ENCODE results near the gene KBTBD2. TPM values are rescaled to one million over a fixed set of nuclear protein-coding genes. Genes with fewer than 3 reads are reported as not detected.
"Not testable (repeated sequence)": the region's sequence is repeated elsewhere in the genome, so short reads cannot be mapped to it uniquely, and the experiment has no call there.

KBTBD2 gene
- total RNA-seq, 1 experiment from 2014 or later = 16.3 TPM

DNA sequence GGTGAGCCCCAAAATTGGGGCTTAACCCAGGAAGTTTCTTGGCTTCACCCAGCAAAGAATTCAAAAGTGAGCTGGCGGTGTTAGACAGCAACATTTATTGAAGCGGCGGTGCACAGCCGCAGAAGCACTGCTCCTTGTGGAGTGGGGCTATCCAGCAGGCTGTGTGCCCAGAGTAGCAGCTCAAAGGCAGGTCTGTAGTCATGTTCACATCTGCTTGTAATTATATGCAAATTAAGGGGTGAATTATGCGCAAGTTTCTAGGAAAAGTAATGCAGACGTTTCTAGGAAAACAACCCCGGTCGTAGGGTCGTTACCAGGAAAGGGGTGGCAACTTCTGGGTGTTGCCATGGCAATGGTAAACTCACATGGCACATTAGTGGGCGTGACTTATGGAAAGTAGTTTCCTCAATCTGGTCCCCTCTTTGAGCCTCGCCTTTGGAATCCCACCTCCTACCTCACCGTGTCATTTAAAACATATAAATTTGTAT, 13.7 kb upstream of the KBTBD2 start:
- H3K27ac ChIP-seq (ENCODE audit: low read length) = no peak overlapping the region
- no peaks in the 10 kb centered on the region for H3K4me1 ChIP-seq (ENCODE audit: insufficient read depth, low read length)
- no peaks in the 10 kb centered on the region for H3K9me2 ChIP-seq (replicated peaks; ENCODE audit: low read length)
- H4K20me1 ChIP-seq (ENCODE audit: low read length) = no peaks in the 10 kb centered on the region
- H3K4me2 ChIP-seq (ENCODE audit: low read length) = peak overlapping the region; percentile 57
- BruUV-seq (replicated peaks) = no TSS peak
- H3K79me2 ChIP-seq (ENCODE audit: low read length) = no peaks in the 10 kb centered on the region
- H3K27me3 ChIP-seq (ENCODE audit: low read length) = no peaks in the 10 kb centered on the region
- H3K9ac ChIP-seq (ENCODE audit: low read length) = no peak overlapping the region
- DNase-seq = no peak
- CTCF ChIA-PET = interaction anchor here (0.5 kb wide), 1 partner anchor 38 kb away, joined by 3 read pairs; no protein-coding TSS in a partner anchor
- H3K4me3 ChIP-seq (ENCODE audit: low read length) = peak overlapping the region; percentile 46; the same call in 1 of the 2 replicates
- no peaks in the 10 kb centered on the region for H3F3A ChIP-seq (ENCODE audit: low read length, unreplicated experiment)
- H3K36me3 ChIP-seq (ENCODE audit: low read depth, low read length) = no peaks in the 10 kb centered on the region
- TF ChIP-seq, protein P1, sequence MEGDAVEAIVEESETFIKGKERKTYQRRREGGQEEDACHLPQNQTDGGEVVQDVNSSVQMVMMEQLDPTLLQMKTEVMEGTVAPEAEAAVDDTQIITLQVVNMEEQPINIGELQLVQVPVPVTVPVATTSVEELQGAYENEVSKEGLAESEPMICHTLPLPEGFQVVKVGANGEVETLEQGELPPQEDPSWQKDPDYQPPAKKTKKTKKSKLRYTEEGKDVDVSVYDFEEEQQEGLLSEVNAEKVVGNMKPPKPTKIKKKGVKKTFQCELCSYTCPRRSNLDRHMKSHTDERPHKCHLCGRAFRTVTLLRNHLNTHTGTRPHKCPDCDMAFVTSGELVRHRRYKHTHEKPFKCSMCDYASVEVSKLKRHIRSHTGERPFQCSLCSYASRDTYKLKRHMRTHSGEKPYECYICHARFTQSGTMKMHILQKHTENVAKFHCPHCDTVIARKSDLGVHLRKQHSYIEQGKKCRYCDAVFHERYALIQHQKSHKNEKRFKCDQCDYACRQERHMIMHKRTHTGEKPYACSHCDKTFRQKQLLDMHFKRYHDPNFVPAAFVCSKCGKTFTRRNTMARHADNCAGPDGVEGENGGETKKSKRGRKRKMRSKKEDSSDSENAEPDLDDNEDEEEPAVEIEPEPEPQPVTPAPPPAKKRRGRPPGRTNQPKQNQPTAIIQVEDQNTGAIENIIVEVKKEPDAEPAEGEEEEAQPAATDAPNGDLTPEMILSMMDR (conservative IDR thresholded peaks at IDR 0.05; ENCODE audit: low read depth, low read length) = no peak
- TF ChIP-seq EZH2 (IDR thresholded peaks at IDR 0.05; ENCODE audit: low read length, unreplicated experiment) (no peak), EZH2phosphoT487 (IDR thresholded peaks at IDR 0.05; ENCODE audit: borderline replicate concordance, low read length) (no peak)
- intact Hi-C loops (cut with micrococcal nuclease) = no loop called here
- ATAC-seq = peak; percentile 83
- H2AFZ ChIP-seq (ENCODE audit: low read length) = peak overlapping the region; percentile 42; the same call in 1 of the 2 replicates
- H3K9me3 ChIP-seq (ENCODE audit: low read length) = no peaks in the 10 kb centered on the region
- POLR2A ChIA-PET (ENCODE audit: unreplicated experiment) = no interaction called here

GRCh38 chr7:32901629-32902028, 10.1 kb upstream of the KBTBD2 start:
- ATAC-seq (no peak), DNase-seq (no peak)
- CTCF ChIA-PET = interaction anchor here (0.5 kb wide), 1 partner anchor 206 kb away, joined by 3 read pairs; no protein-coding TSS in a partner anchor
- no peaks in the 10 kb centered on the region for H3K4me1 ChIP-seq (ENCODE audit: insufficient read depth, low read length)
- H2AFZ ChIP-seq (ENCODE audit: low read length) = no peak overlapping the region
- no TSS peak for BruUV-seq (replicated peaks)
- H3K79me2 ChIP-seq (ENCODE audit: low read length) = no peaks in the 10 kb centered on the region
- no peaks in the 10 kb centered on the region for H3K36me3 ChIP-seq (ENCODE audit: low read depth, low read length)
- H3K9me2 ChIP-seq (replicated peaks; ENCODE audit: low read length) = no peaks in the 10 kb centered on the region
- POLR2A ChIA-PET (ENCODE audit: unreplicated experiment) = no interaction called here
- no peaks in the 10 kb centered on the region for H4K20me1 ChIP-seq (ENCODE audit: low read length)
- no peak overlapping the region for H3K27ac ChIP-seq (ENCODE audit: low read length)
- TF ChIP-seq EZH2 (IDR thresholded peaks at IDR 0.05; ENCODE audit: low read length, unreplicated experiment) (no peak), EZH2phosphoT487 (IDR thresholded peaks at IDR 0.05; ENCODE audit: borderline replicate concordance, low read length) (no peak)
- TF ChIP-seq, protein P1 (conservative IDR thresholded peaks at IDR 0.05; ENCODE audit: low read depth, low read length) = no peak
- no peaks in the 10 kb centered on the region for H3F3A ChIP-seq (ENCODE audit: low read length, unreplicated experiment)
- H3K4me2 ChIP-seq (ENCODE audit: low read length) = no peak overlapping the region
- H3K9ac ChIP-seq (ENCODE audit: low read length) = no peak overlapping the region
- H3K27me3 ChIP-seq (ENCODE audit: low read length) = no peaks in the 10 kb centered on the region
- intact Hi-C loops (cut with micrococcal nuclease) = no loop called here
- H3K9me3 ChIP-seq (ENCODE audit: low read length) = no peaks in the 10 kb centered on the region
- H3K4me3 ChIP-seq (ENCODE audit: low read length) = no peak overlapping the region

DNA sequence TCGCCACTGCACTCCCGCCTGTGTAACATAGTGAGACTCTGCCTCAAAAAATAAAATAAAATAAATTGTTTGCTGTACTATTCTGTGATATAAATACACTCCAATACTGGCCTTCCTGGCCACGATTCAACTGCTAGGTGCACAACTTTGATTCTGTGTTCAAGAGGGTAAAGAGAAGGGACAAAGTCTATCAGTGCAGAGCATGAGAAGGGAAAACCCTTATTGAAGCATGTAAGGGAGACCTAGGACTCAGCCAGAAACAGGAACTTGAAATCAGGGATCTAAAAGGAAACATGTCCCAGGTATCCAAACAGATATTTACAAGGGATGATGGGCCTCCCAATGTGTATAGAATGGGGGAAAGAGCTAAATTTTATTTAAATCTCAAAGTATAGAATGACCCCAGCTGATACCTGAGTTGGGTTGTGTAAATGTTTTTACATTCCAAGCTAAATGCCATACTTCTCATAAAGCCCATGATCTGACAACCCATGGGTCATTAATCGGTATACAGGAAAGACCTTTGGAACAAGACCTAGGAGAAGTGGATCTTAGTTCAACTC, 9.0 kb upstream of the KBTBD2 start:
- CTCF ChIA-PET = no interaction called here
- Histone ChIP-seq H3K9me3 (ENCODE audit: low read length) (no peaks in the 10 kb centered on the region), H3K4me1 (ENCODE audit: insufficient read depth, low read length) (no peaks in the 10 kb centered on the region), H4K20me1 (ENCODE audit: low read length) (no peaks in the 10 kb centered on the region), H3K27me3 (ENCODE audit: low read length) (no peaks in the 10 kb centered on the region), H3K9ac (ENCODE audit: low read length) (no peak overlapping the region), H3K36me3 (ENCODE audit: low read depth, low read length) (no peaks in the 10 kb centered on the region), H3K4me3 (ENCODE audit: low read length) (no peak overlapping the region), H2AFZ (ENCODE audit: low read length) (no peak overlapping the region), H3F3A (ENCODE audit: low read length, unreplicated experiment) (no peaks in the 10 kb centered on the region), H3K9me2 (replicated peaks; ENCODE audit: low read length) (no peaks in the 10 kb centered on the region), H3K79me2 (ENCODE audit: low read length) (no peaks in the 10 kb centered on the region), H3K4me2 (ENCODE audit: low read length) (no peak overlapping the region), H3K27ac (ENCODE audit: low read length) (no peak overlapping the region)
- no TSS peak for BruUV-seq (replicated peaks)
- intact Hi-C loops (cut with micrococcal nuclease) = no loop called here
- ATAC-seq = no peak
- POLR2A ChIA-PET (ENCODE audit: unreplicated experiment) = no interaction called here
- TF ChIP-seq EZH2 (IDR thresholded peaks at IDR 0.05; ENCODE audit: low read length, unreplicated experiment) = no peak
- TF ChIP-seq, protein P1 (conservative IDR thresholded peaks at IDR 0.05; ENCODE audit: low read depth, low read length) = no peak
- no peak for TF ChIP-seq EZH2phosphoT487 (IDR thresholded peaks at IDR 0.05; ENCODE audit: borderline replicate concordance, low read length)
- DNase-seq = no peak

DNA sequence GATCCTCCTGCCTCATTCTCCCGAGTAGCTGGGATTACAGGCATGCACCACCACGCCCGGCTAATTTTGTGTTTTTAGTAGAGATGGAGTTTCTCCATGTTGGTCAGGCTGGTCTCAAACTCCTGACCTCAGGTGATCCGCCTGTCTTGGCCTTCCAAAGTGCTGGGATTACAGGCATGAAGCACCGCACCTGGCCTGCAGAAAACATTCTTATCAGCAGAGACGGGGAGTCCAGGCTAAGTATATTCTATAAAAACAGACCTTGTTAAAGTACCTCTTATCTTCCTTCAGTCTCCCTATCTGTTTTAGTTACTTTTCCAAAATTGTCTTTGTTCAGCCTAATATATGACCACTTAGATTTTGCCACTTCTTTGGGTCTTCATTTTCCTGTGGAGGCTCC, 5.8 kb upstream of the KBTBD2 start:
- H4K20me1 ChIP-seq (ENCODE audit: low read length); H3K9ac ChIP-seq (ENCODE audit: low read length); ATAC-seq; H3K4me3 ChIP-seq (ENCODE audit: low read length); H3K36me3 ChIP-seq (ENCODE audit: low read depth, low read length); H3K27ac ChIP-seq (ENCODE audit: low read length); POLR2A ChIA-PET (ENCODE audit: unreplicated experiment); H3K4me2 ChIP-seq (ENCODE audit: low read length); CTCF ChIA-PET; H3K79me2 ChIP-seq (ENCODE audit: low read length); H3K27me3 ChIP-seq (ENCODE audit: low read length); H3F3A ChIP-seq (ENCODE audit: low read length, unreplicated experiment); H2AFZ ChIP-seq (ENCODE audit: low read length); H3K9me3 ChIP-seq (ENCODE audit: low read length); BruUV-seq (replicated peaks); H3K4me1 ChIP-seq (ENCODE audit: insufficient read depth, low read length); intact Hi-C loops (cut with micrococcal nuclease); DNase-seq; H3K9me2 ChIP-seq (replicated peaks; ENCODE audit: low read length): not testable (repeated sequence)
